Hindlimb muscle (tissue), 1 donor: ENCODE measurements around the gene TNK2. TPM values are rescaled to one million over a fixed set of nuclear protein-coding genes. Genes with fewer than 3 reads are reported as not detected.
"Not testable (repeated sequence)": the region's sequence is repeated elsewhere in the genome, so short reads cannot be mapped to it uniquely, and the experiment has no call there.

Source experiments
- DNase-seq: peaks from one replicate; pipeline ENCODE4 v3.0.0-alpha.2; 2013
- polyA plus RNA-seq: library from polyadenylated mRNA; unstranded; fragments of 120-200 nt; gene quantifications from one replicate; pipeline ENCODE4 v1.2.1, GENCODE V29; 2013; ENCODE audit not compliant: insufficient read length

TNK2 gene
- polyA plus RNA-seq, 1 donor: 170 TPM

- no peak for DNase-seq
Observed at GRCh38 chr3:195885036-195885891, 23.1 kb downstream of the TNK2 start.

- DNase-seq: no peak
Observed at GRCh38 chr3:195884691-195885035, 23.7 kb downstream of the TNK2 start.

- DNase-seq: no peak
Observed at GRCh38 chr3:195883801-195884200, 24.6 kb downstream of the TNK2 start.

GRCh38 chr3:195883160-195883559, 25.2 kb downstream of the TNK2 start:
- DNase-seq: no peak

GRCh38 chr3:195882002-195882441, 26.3 kb downstream of the TNK2 start:
- no peak for DNase-seq

- no peak for DNase-seq
Observed at GRCh38 chr3:195881276-195881988, 26.9 kb downstream of the TNK2 start.

- no peak for DNase-seq
Observed at GRCh38 chr3:195880037-195880431, 28.3 kb downstream of the TNK2 start.

- DNase-seq: no peak
Observed at GRCh38 chr3:195879416-195880036, 28.8 kb downstream of the TNK2 start.

GRCh38 chr3:195878424-195879274, 29.7 kb downstream of the TNK2 start:
- DNase-seq: no peak

- no peak for DNase-seq
Observed at GRCh38 chr3:195877767-195878423, 30.5 kb downstream of the TNK2 start.

- DNase-seq: no peak
Observed at GRCh38 chr3:195877136-195877715, 31.1 kb downstream of the TNK2 start.

- no peak for DNase-seq
Observed at GRCh38 chr3:195876297-195877064, 31.9 kb downstream of the TNK2 start.

GRCh38 chr3:195875482-195876236, 32.7 kb downstream of the TNK2 start:
- no peak for DNase-seq

GRCh38 chr3:195873971-195874370, 34.4 kb downstream of the TNK2 start:
- no peak for DNase-seq

GRCh38 chr3:195873281-195873887, 35.0 kb downstream of the TNK2 start:
- no peak for DNase-seq

- no peak for DNase-seq
Observed at GRCh38 chr3:195872800-195873199, 35.6 kb downstream of the TNK2 start.

GRCh38 chr3:195872097-195872496, 36.3 kb downstream of the TNK2 start:
- no peak for DNase-seq

GRCh38 chr3:195871686-195872085, 36.7 kb downstream of the TNK2 start:
- DNase-seq: not testable (repeated sequence)

GRCh38 chr3:195870937-195871336, 37.4 kb downstream of the TNK2 start:
- no peak for DNase-seq

- DNase-seq: no peak
Observed at GRCh38 chr3:195870442-195870841, 37.9 kb downstream of the TNK2 start.
